ENCODE measurements around the gene MRO. TPM values are rescaled to one million over a fixed set of nuclear protein-coding genes. Genes with fewer than 3 reads are reported as not detected.

The MRO gene
- not detected in 2 replicates for total RNA-seq

DNA sequence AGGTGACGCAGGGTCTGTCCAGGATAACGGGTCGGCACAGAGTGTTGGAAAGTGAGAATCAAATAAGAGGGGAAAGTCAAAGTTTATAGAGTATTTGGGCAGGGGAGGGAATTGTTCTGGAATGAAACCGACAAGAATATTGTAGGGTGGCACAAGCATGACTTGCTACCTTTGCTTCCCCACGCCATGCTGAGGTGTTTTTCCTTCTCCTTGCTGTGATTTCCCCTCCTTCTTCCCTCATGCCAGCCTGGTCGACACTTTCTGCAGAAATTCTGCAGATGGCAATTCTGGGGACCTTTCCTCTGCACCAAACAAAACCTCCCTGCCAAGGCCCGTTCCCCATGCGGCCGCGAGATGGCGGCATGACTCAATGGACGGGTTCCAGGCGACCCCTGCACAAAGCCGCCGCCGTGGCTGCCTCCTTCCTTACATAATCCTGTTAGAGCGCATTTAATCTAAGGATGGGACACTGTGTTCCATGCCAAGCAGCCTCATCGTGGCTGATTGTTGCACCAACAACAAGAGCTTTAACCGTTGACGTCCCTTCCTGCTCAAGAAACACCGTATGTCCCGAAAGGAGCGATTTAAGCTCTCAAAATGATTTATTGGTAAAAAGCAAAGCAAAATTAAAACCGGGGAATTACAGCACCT is at the start of gene MRO:
MRO (minus strand) TSS at position 289 of the 651 bp plus-strand sequence. CDS start 10,616 bp downstream, outside the sequence.

Other genes starting within 250 kb of the MRO start
- 5.9 and 13.9 TPM in 2 replicates for gene ME2, start 59.1 kb upstream of the MRO start, total RNA-seq
- gene ELAC1, start 148.0 kb upstream of the MRO start, total RNA-seq: 8.6 TPM in 2 replicates
- gene SMAD4, start 210.2 kb upstream of the MRO start, total RNA-seq: 89.1 and 185 TPM in 2 replicates

Data from placental epithelial cell (primary cell).